B cell (primary cell): Measurements from ENCODE around the gene CRHR1. TPM values are rescaled to one million over a fixed set of nuclear protein-coding genes. Genes with fewer than 3 reads are reported as not detected.

ENCODE experiments used
- ATAC-seq: fragments of 200-7000 bp; cut with Tn5 transposase; one replicate; pipeline ENCODE4 v1.10.0; 2021; ENCODE audit warnings: low read depth, mild to moderate bottlenecking, moderate number of reproducible peaks, moderate library complexity
- CTCF ChIA-PET: fragments of 350-600 bp; sonication (Branson Sonifier 250); formaldehyde crosslinking; loops from one replicate; lab custom pipeline; 2021; ENCODE audit warnings: antibody characterized with exemption, inconsistent platforms; lab: Charles Lee
- POLR2A ChIA-PET: fragments of 350-600 bp; sonication (Branson Sonifier 250); formaldehyde crosslinking; loops from one replicate; lab custom pipeline; 2021; ENCODE audit warnings: antibody characterized with exemption; lab: Charles Lee
- DNase-seq: peaks from one replicate; pipeline ENCODE4 v3.0.0; 2013
- H2AFZ ChIP-seq: 2 replicates; pipeline ENCODE4 v1.6.1; 2012; ENCODE audit warnings: mild to moderate bottlenecking, low read depth, low read length; ENCODE audit not compliant: insufficient read depth, poor library complexity, severe bottlenecking
- H3K27ac ChIP-seq, 2 donors: 1 replicate in 1 of 2; 2 replicates in 1 of 2; pipeline ENCODE4 v1.5.1; 2012 to 2013; ENCODE audit warnings: low read length in 2 of 2, mild to moderate bottlenecking in 2 of 2, moderate library complexity in 1 of 2
- H3K27me3 ChIP-seq, 4 experiments: fragments of 200-600 bp in 1 of 4; sonication (generic) in 1 of 4; replicated peaks in 1 of 4; 1 replicate in 2 of 4; 2 replicates in 2 of 4; pipeline versions ENCODE4 v1.6.1 to v1.7.0; 2013 to 2016; ENCODE audit warnings: low read length in 3 of 4, mild to moderate bottlenecking in 2 of 4, mixed read lengths in 1 of 4, moderate library complexity in 1 of 4; ENCODE audit not compliant: insufficient read depth in 4 of 4, control insufficient read depth in 3 of 4; ENCODE audit errors: control extremely low read depth in 1 of 4
- H3K36me3 ChIP-seq, 2 experiments: replicated peaks in 1 of 2; 1 replicate in 1 of 2; 2 replicates in 1 of 2; pipeline versions ENCODE4 v1.6.1 to v1.7.1; 2013; ENCODE audit warnings: low read length in 1 of 2; ENCODE audit not compliant: insufficient read depth in 2 of 2, control insufficient read depth in 1 of 2; ENCODE audit errors: control extremely low read depth in 1 of 2, extremely low read depth in 1 of 2
- H3K4me1 ChIP-seq, 2 donors: fragments of 200-600 bp in 1 of 2; sonication (generic) in 1 of 2; 1 replicate in 1 of 2; 2 replicates in 1 of 2; pipeline versions ENCODE4 v1.5.1 to v1.6.1; 2013 to 2017; ENCODE audit warnings: low read length in 2 of 2; ENCODE audit not compliant: control insufficient read depth in 2 of 2, insufficient read depth in 2 of 2
- H3K4me2 ChIP-seq: replicated peaks from 2 replicates; pipeline ENCODE3; 2012; ENCODE audit warnings: mild to moderate bottlenecking, low read depth, low read length; ENCODE audit not compliant: poor library complexity, severe bottlenecking
- H3K4me3 ChIP-seq, 5 experiments: fragments of 200-600 bp in 1 of 5; sonication (generic) in 1 of 5; 1 replicate in 3 of 5; 2 replicates in 2 of 5; pipeline versions ENCODE4 v1.5.1 to v1.7.0; 2011 to 2016; ENCODE audit warnings: low read length in 4 of 5, mild to moderate bottlenecking in 4 of 5, low read depth in 2 of 5, control low read depth in 1 of 5, moderate library complexity in 1 of 5; ENCODE audit not compliant: insufficient read depth in 1 of 5; ENCODE audit errors: control extremely low read depth in 1 of 5, extremely low read depth in 1 of 5
- H3K79me2 ChIP-seq: fragments of 200-600 bp; sonication (generic); one replicate; pipeline ENCODE4 v1.6.0; 2016; ENCODE audit warnings: low read length; ENCODE audit not compliant: control insufficient read depth, insufficient read depth
- H3K9ac ChIP-seq: fragments of 200-600 bp; sonication (generic); 2 replicates; pipeline ENCODE4 v1.6.1; 2017; ENCODE audit warnings: mild to moderate bottlenecking, low read length, moderate library complexity
- H3K9me3 ChIP-seq, 3 donors: one replicate each; pipeline versions ENCODE4 v1.6.1 to v1.7.1; 2013; ENCODE audit warnings: low read length in 2 of 3; ENCODE audit not compliant: control insufficient read depth in 2 of 3, insufficient read depth in 1 of 3; ENCODE audit errors: control extremely low read depth in 1 of 3
- H4K20me1 ChIP-seq: 2 replicates; pipeline ENCODE4 v1.6.0; 2012; ENCODE audit warnings: mild to moderate bottlenecking, low read length; ENCODE audit not compliant: insufficient read depth, control insufficient read depth, poor library complexity, severe bottlenecking
- H3K27ac Mint-ChIP-seq: one replicate; pipeline ENCODE4 v1.8.0; 2021; ENCODE audit warnings: mixed read lengths
- H3K27me3 Mint-ChIP-seq: one replicate; pipeline ENCODE4 v1.8.0; 2021; ENCODE audit warnings: mixed read lengths
- H3K4me1 Mint-ChIP-seq: one replicate; pipeline ENCODE4 v1.8.0; 2021; ENCODE audit warnings: mixed read lengths
- H3K4me3 Mint-ChIP-seq: one replicate; pipeline ENCODE4 v1.8.0; 2021; ENCODE audit warnings: mixed read lengths
- H3K9me3 Mint-ChIP-seq: one replicate; pipeline ENCODE4 v1.8.0; 2022; ENCODE audit warnings: mixed read lengths; ENCODE audit not compliant: insufficient read depth
- EZH2 ChIP-seq: IDR thresholded peaks from 2 replicates; pipeline ENCODE4 v1.6.1; 2012; ENCODE audit warnings: borderline replicate concordance, low read depth, mild to moderate bottlenecking, moderate library complexity, low read length; ENCODE audit not compliant: insufficient read depth, poor library complexity, severe bottlenecking
- WGBS: methylation state at CpG from one replicate; pipeline ENCODE4 v1.1.5; 2013; ENCODE audit warnings: missing lambda C conversion rate; ENCODE audit not compliant: insufficient coverage; 5-methylcytosine and 5-hydroxymethylcytosine counted together
- intact Hi-C: fragments of 100-400 bp; cut with micrococcal nuclease; formaldehyde crosslinking; loops from one replicate; pipeline ENCODE4 v1.10.0; 2022
- polyA plus RNA-seq: library from polyadenylated mRNA; depleted of rRNA; stranded (reverse); fragments of >200 nt; gene quantifications from 2 replicates; pipeline ENCODE4 v1.2.3, GENCODE V29; 2012
- total RNA-seq, 2 donors: library from RNA; stranded (reverse); fragments of 120-200 nt in 1 of 2; gene quantifications; 1 replicate in 1 of 2; 2 replicates in 1 of 2; pipeline versions ENCODE4 v1.2.3 to v1.2.4, GENCODE V29; 2013 to 2022
- TF ChIP-seq, protein P1 (sequence below): fragments of 200-600 bp; IDR thresholded peaks from one replicate; pipeline ENCODE4 v1.8.0; 2022; ENCODE audit warnings: antibody characterized with exemption, mild to moderate bottlenecking

CRHR1 gene
- total and polyA plus RNA-seq, 2 donors (not counting 1 experiment from before 2014, with no cell fraction given), result not detected

DNA sequence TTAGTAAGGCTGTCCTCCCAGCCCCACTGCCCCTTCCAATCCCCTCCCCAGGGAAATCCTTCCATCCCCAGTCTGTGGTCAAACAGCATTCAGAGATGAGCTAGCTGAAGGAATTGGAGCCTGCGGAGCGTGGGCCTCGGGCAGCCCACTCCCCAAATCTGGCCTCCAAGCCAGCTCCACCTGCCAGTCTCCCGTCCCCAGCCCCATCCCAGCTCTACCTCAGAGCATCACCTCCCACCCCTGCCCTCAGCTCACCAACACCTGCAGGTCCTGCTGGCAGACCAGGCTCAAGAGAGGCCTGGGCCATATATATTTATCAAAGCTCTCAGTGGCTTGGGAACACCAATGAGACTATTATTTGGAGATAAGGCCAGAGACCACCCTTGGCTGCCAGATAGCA, 55.3 kb downstream of the CRHR1 start:
- Histone ChIP-seq H3K9ac (no peak overlapping the region), H3K36me3 (no peaks in the 10 kb centered on the region), H3K27ac (no peak overlapping the region), H3K9me3 (no peaks in the 10 kb centered on the region), H3K27me3 (peaks cover 0 to 3% (median 0%) of the 10 kb centered on the region in 4 experiments), H4K20me1 (no peaks in the 10 kb centered on the region), H3K79me2 (no peaks in the 10 kb centered on the region), H3K4me1 (no peaks in the 10 kb centered on the region), H3K4me2 (no peak overlapping the region), H2AFZ (no peak overlapping the region), H3K4me3 (no peak overlapping the region)
- ATAC-seq (no peak), DNase-seq (no peak)
- ChIA-PET POLR2A (no interaction called here), CTCF (interaction anchor here (2.3 to 3.6 kb wide), 2 partner anchors 8 to 13 kb away, joined by 7 to 10 read pairs; no protein-coding TSS in a partner anchor)
- no peak overlapping the region for H3K4me3 Mint-ChIP-seq
- TF ChIP-seq, protein P1, sequence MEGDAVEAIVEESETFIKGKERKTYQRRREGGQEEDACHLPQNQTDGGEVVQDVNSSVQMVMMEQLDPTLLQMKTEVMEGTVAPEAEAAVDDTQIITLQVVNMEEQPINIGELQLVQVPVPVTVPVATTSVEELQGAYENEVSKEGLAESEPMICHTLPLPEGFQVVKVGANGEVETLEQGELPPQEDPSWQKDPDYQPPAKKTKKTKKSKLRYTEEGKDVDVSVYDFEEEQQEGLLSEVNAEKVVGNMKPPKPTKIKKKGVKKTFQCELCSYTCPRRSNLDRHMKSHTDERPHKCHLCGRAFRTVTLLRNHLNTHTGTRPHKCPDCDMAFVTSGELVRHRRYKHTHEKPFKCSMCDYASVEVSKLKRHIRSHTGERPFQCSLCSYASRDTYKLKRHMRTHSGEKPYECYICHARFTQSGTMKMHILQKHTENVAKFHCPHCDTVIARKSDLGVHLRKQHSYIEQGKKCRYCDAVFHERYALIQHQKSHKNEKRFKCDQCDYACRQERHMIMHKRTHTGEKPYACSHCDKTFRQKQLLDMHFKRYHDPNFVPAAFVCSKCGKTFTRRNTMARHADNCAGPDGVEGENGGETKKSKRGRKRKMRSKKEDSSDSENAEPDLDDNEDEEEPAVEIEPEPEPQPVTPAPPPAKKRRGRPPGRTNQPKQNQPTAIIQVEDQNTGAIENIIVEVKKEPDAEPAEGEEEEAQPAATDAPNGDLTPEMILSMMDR, result no peak
- no peak for TF ChIP-seq EZH2
- no peak overlapping the region for H3K27ac Mint-ChIP-seq
- 92% methylated on average over 4 of the region's 4 CpGs for WGBS
- no peaks in the 10 kb centered on the region for H3K4me1 Mint-ChIP-seq
- H3K9me3 Mint-ChIP-seq, result no peaks in the 10 kb centered on the region
- intact Hi-C loops, result no loop called here
- peaks cover 9% of the 10 kb centered on the region for H3K27me3 Mint-ChIP-seq

DNA sequence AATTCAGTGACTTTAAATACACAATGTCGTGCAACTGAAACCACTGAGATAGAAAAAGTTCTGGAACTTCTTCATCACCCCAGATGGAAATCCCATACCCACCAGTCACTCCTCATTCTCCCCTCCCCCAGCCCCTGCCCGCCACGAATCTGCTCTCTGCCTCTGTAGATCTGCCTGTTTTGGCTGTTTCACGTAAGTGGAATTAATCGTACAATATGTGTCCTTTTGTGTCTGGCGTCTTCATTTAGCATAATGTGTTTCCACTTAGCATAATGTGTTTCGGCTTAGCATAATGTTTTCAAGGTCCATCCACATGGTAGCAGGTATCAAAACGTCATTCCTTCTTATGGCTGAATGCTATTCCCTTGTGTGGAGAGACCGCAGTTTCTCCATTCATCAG, 57.1 kb downstream of the CRHR1 start:
- Mint-ChIP-seq H3K27ac (no peak overlapping the region), H3K4me1 (no peaks in the 10 kb centered on the region), H3K4me3 (no peak overlapping the region), H3K27me3 (peaks cover 9% of the 10 kb centered on the region), H3K9me3 (no peaks in the 10 kb centered on the region)
- Histone ChIP-seq H3K4me3 (no peak overlapping the region), H3K27me3 (peaks cover 0 to 3% (median 0%) of the 10 kb centered on the region in 4 experiments), H3K36me3 (no peaks in the 10 kb centered on the region), H3K4me2 (no peak overlapping the region), H3K27ac (no peak overlapping the region), H3K9ac (no peak overlapping the region), H3K4me1 (no peaks in the 10 kb centered on the region), H3K79me2 (no peaks in the 10 kb centered on the region), H2AFZ (no peak overlapping the region), H3K9me3 (no peaks in the 10 kb centered on the region), H4K20me1 (no peaks in the 10 kb centered on the region)
- DNase-seq, result no peak
- no peak for TF ChIP-seq EZH2
- TF ChIP-seq, protein P1, result no peak
- WGBS, result 95% methylated on average over 7 of the region's 9 CpGs
- ATAC-seq, result no peak
- intact Hi-C loops, result no loop called here
- ChIA-PET POLR2A (no interaction called here), CTCF (interaction anchor here (0.9 to 3.6 kb wide), 3 partner anchors 10 to 14 kb away, joined by 3 to 10 read pairs (median 7); no protein-coding TSS in a partner anchor)
